Retinal pigment epithelial cell (primary cell): ENCODE measurements around the gene CNTNAP2.

Source experiments
- DNase-seq: peaks from one replicate; pipeline ENCODE4 v3.0.0-alpha.2; 2010; ENCODE audit warnings: low read depth
- H3K4me3 ChIP-seq: 2 replicates; pipeline ENCODE4 v1.5.1; 2011; ENCODE audit warnings: mild to moderate bottlenecking, low read length, control low read depth, moderate library complexity
- CTCF ChIP-seq: conservative IDR thresholded peaks from 2 replicates; pipeline ENCODE4 v1.5.1; 2011; ENCODE audit warnings: low read depth, low read length, control low read depth, inconsistent platforms

The CNTNAP2 gene

GRCh38 chr7:147556317-147556716 lies 1439.7 kb downstream of the CNTNAP2 start:
- TF ChIP-seq CTCF = no peak
- no peak for DNase-seq
- H3K4me3 ChIP-seq = no peak overlapping the region

- no peak for DNase-seq
- no peak overlapping the region for H3K4me3 ChIP-seq
- no peak for TF ChIP-seq CTCF
Measured at GRCh38 chr7:147563669-147564068, 1447.1 kb downstream of the CNTNAP2 start.

GRCh38 chr7:147564786-147565476 lies 1448.3 kb downstream of the CNTNAP2 start:
- H3K4me3 ChIP-seq = no peak overlapping the region
- no peak for TF ChIP-seq CTCF
- DNase-seq = no peak

- TF ChIP-seq CTCF = no peak
- DNase-seq = no peak
- H3K4me3 ChIP-seq = no peak overlapping the region
Measured at GRCh38 chr7:147567043-147567442, 1450.4 kb downstream of the CNTNAP2 start.

- no peak for TF ChIP-seq CTCF
- H3K4me3 ChIP-seq = no peak overlapping the region
- no peak for DNase-seq
Measured at GRCh38 chr7:147569116-147569913, 1452.7 kb downstream of the CNTNAP2 start.

GRCh38 chr7:147570390-147570789 lies 1453.8 kb downstream of the CNTNAP2 start:
- TF ChIP-seq CTCF = no peak
- H3K4me3 ChIP-seq = no peak overlapping the region
- DNase-seq = no peak
